PC-3 (cell line): ENCODE results near the gene VWC2. TPM values are rescaled to one million over a fixed set of nuclear protein-coding genes. Genes with fewer than 3 reads are reported as not detected.
A peak's percentile ranks its signal among the peaks of the same experiment; 100 is the strongest.

Experiments
- ATAC-seq: fragments of 200-7000 bp; cut with Tn5 transposase; 2 replicates; pipeline ENCODE4 v1.9.1; 2020; ENCODE audit warnings: mild to moderate bottlenecking, moderate library complexity
- BruUV-seq: library from RNA; stranded (reverse); fragments of 400-500 nt; replicated peaks from 2 replicates; lab custom pipeline; 2021; lab: Mats Ljungman, UMichigan
- CTCF ChIA-PET: fragments of 300-600 bp; sonication (Branson Sonifier 250); formaldehyde crosslinking; loops from one replicate; lab custom pipeline; 2022; ENCODE audit warnings: antibody characterized with exemption; lab: Charles Lee
- POLR2A ChIA-PET: fragments of 300-600 bp; sonication (Branson Sonifier 250); formaldehyde crosslinking; loops from one replicate; lab custom pipeline; 2022; ENCODE audit warnings: antibody characterized with exemption; ENCODE audit not compliant: unreplicated experiment; lab: Charles Lee
- DNase-seq: peaks from one replicate; pipeline ENCODE4 v3.0.0-alpha.2; 2015
- H2AFZ ChIP-seq: fragments of 300-600 bp; sonication (generic); 2 replicates; pipeline ENCODE4 v1.6.0; 2016; ENCODE audit warnings: antibody characterized with exemption, low read length
- H3F3A ChIP-seq: fragments of 300-600 bp; sonication (generic); one replicate; pipeline ENCODE4 v1.6.0; 2017; ENCODE audit warnings: antibody characterized with exemption, low read length, control low read depth, mild to moderate bottlenecking; ENCODE audit not compliant: unreplicated experiment
- H3K27ac ChIP-seq: fragments of 300-600 bp; sonication (generic); 2 replicates; pipeline ENCODE4 v1.5.1; 2016; ENCODE audit warnings: mild to moderate bottlenecking, low read length
- H3K27me3 ChIP-seq: fragments of 300-600 bp; sonication (generic); 2 replicates; pipeline ENCODE4 v1.6.1; 2016; ENCODE audit warnings: low read length, mixed read lengths
- H3K36me3 ChIP-seq: fragments of 300-600 bp; sonication (generic); 2 replicates; pipeline ENCODE4 v1.6.1; 2016; ENCODE audit warnings: low read depth, mixed run types, low read length, mixed read lengths
- H3K4me1 ChIP-seq: fragments of 300-600 bp; sonication (generic); 2 replicates; pipeline ENCODE4 v1.5.1; 2016; ENCODE audit warnings: low read length; ENCODE audit not compliant: insufficient read depth
- H3K4me2 ChIP-seq: fragments of 300-600 bp; sonication (generic); 2 replicates; pipeline ENCODE4 v1.6.0; 2016; ENCODE audit warnings: low read length
- H3K4me3 ChIP-seq: fragments of 300-600 bp; sonication (generic); 2 replicates; pipeline ENCODE4 v1.5.1; 2016; ENCODE audit warnings: mild to moderate bottlenecking, low read length, mixed read lengths
- H3K79me2 ChIP-seq: fragments of 300-600 bp; sonication (generic); 2 replicates; pipeline ENCODE4 v1.6.1; 2017; ENCODE audit warnings: low read length, mixed read lengths
- H3K9ac ChIP-seq: fragments of 300-600 bp; sonication (generic); 2 replicates; pipeline ENCODE4 v1.6.0; 2016; ENCODE audit warnings: mild to moderate bottlenecking, low read length
- H3K9me2 ChIP-seq: fragments of 300-600 bp; sonication (generic); replicated peaks from 2 replicates; pipeline ENCODE4 v1.6.1; 2016; ENCODE audit warnings: mixed run types, low read length, mixed read lengths
- H3K9me3 ChIP-seq: fragments of 300-600 bp; sonication (generic); 2 replicates; pipeline ENCODE4 v1.6.1; 2016; ENCODE audit warnings: low read length, mixed read lengths
- H4K20me1 ChIP-seq: fragments of 300-600 bp; sonication (generic); 2 replicates; pipeline ENCODE4 v1.6.1; 2016; ENCODE audit warnings: low read length, mixed read lengths
- EZH2 ChIP-seq: fragments of 300-600 bp; sonication (generic); IDR thresholded peaks from one replicate; pipeline ENCODE4 v1.6.1; 2017; ENCODE audit warnings: antibody characterized with exemption, mild to moderate bottlenecking, low read length; ENCODE audit not compliant: unreplicated experiment
- EZH2phosphoT487 ChIP-seq: fragments of 300-600 bp; sonication (generic); IDR thresholded peaks from 2 replicates; pipeline ENCODE4 v1.6.1; 2018; ENCODE audit warnings: mild to moderate bottlenecking, antibody characterized with exemption, low read length, borderline replicate concordance
- intact Hi-C: fragments of 100-400 bp; cut with micrococcal nuclease; formaldehyde crosslinking; loops from 2 replicates; pipeline ENCODE4 v1.9.0; 2023
- total RNA-seq: library from RNA; depleted of rRNA; stranded (reverse); fragments of >200 nt; gene quantifications from 2 replicates; pipeline ENCODE4 v1.2.3, GENCODE V29; 2014
- TF ChIP-seq, protein P1 (sequence below): fragments of 300-600 bp; sonication (generic); conservative IDR thresholded peaks from 2 replicates; pipeline ENCODE4 v1.5.1; 2017; ENCODE audit warnings: antibody characterized with exemption, low read depth, mild to moderate bottlenecking, low read length

Gene VWC2
- total RNA-seq, 1 experiment from 2014 or later: not detected

DNA sequence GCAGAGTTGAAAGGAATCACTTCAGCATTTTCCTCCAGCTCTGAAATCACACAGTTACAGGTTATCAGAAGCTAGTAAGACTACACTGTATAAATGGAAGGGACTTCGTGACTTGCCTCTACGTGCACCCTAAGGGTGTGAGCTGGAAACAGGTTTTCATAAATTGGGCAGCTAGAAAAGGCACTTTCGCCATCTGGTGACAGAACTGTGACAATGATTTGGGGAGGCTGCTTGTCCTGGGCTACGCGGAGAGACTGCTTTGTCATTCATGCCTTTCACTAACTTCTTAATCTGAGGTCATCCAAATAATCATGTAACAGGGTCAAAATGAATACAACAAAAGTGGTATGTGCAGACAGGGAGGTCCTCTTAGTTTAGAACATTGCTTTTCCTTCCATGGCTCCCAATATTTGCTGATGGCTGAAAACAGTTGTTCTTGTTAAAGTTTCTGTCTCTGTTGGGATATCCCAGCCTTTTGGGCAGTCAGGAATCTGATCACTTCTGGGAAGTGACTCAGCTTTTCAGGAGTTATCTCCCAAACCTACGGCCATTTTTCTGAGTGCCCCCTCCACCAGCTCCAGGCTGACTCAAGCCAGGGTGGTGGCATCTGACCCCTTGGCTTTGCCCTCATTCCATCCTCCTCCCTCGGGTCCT lies 17.8 kb downstream of the VWC2 start:
- Histone ChIP-seq H3K27me3 (peaks cover 34% of the 10 kb centered on the region), H3K9me3 (no peaks in the 10 kb centered on the region), H3K36me3 (no peaks in the 10 kb centered on the region), H3K9ac (no peak overlapping the region), H3K4me1 (no peaks in the 10 kb centered on the region), H4K20me1 (no peaks in the 10 kb centered on the region), H3F3A (no peaks in the 10 kb centered on the region), H2AFZ (no peak overlapping the region), H3K79me2 (no peaks in the 10 kb centered on the region), H3K4me2 (no peak overlapping the region), H3K27ac (no peak overlapping the region), H3K4me3 (no peak overlapping the region), H3K9me2 (no peaks in the 10 kb centered on the region)
- DNase-seq: peak; percentile 58
- intact Hi-C loops: no loop called here
- ChIA-PET POLR2A (no interaction called here), CTCF (no interaction called here)
- peak; percentile 64; the same call in 1 of the 2 replicates for ATAC-seq
- TF ChIP-seq EZH2phosphoT487 (no peak), EZH2 (no peak)
- TF ChIP-seq, protein P1, sequence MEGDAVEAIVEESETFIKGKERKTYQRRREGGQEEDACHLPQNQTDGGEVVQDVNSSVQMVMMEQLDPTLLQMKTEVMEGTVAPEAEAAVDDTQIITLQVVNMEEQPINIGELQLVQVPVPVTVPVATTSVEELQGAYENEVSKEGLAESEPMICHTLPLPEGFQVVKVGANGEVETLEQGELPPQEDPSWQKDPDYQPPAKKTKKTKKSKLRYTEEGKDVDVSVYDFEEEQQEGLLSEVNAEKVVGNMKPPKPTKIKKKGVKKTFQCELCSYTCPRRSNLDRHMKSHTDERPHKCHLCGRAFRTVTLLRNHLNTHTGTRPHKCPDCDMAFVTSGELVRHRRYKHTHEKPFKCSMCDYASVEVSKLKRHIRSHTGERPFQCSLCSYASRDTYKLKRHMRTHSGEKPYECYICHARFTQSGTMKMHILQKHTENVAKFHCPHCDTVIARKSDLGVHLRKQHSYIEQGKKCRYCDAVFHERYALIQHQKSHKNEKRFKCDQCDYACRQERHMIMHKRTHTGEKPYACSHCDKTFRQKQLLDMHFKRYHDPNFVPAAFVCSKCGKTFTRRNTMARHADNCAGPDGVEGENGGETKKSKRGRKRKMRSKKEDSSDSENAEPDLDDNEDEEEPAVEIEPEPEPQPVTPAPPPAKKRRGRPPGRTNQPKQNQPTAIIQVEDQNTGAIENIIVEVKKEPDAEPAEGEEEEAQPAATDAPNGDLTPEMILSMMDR: peak; percentile 63
- BruUV-seq: no TSS peak

DNA sequence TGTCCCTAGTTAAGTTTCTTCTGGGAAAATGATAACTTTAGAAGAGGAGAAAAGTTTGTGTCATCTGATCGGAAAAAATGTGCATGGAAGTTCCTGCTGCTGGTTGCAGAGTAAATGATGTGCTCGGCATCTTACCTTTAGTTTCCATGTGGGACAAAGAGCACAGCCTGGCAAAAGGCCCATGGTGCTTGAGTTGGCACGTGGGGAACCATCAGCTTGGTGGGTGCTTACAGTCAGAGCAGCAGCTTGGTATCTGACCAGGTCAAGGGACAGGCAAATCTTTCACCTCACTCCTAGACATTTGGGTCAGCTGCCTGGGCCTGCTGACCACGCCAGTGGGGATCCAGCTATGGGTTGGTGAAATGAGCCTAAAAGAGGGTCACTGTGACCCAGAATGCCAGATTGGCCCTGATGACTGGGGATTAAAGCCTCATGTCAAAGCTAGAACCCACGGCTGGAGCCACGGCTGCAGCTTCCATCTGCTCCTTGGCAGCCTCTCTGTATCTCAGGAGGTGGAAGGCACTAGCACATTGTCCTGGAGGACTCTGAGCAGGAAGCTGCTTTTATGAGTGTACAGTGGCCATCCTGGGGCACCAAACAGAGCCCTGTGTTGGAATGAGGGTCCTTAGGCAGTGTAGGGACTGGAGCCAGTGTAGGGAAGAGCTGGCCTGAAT lies 24.7 kb downstream of the VWC2 start:
- peaks cover 20% of the 10 kb centered on the region for H3K27me3 ChIP-seq
- POLR2A ChIA-PET: no interaction called here
- no peak overlapping the region for H3K27ac ChIP-seq
- H2AFZ ChIP-seq: no peak overlapping the region
- TF ChIP-seq EZH2: no peak
- no peak for TF ChIP-seq EZH2phosphoT487
- TF ChIP-seq, protein P1: no peak
- intact Hi-C loops: no loop called here
- no peak overlapping the region for H3K4me3 ChIP-seq
- H3K9me2 ChIP-seq: no peaks in the 10 kb centered on the region
- BruUV-seq: no TSS peak
- no peaks in the 10 kb centered on the region for H3F3A ChIP-seq
- no peaks in the 10 kb centered on the region for H3K4me1 ChIP-seq
- no peaks in the 10 kb centered on the region for H3K79me2 ChIP-seq
- H3K36me3 ChIP-seq: no peaks in the 10 kb centered on the region
- ATAC-seq (no peak), DNase-seq (no peak)
- H3K9ac ChIP-seq: no peak overlapping the region
- H3K4me2 ChIP-seq: no peak overlapping the region
- no peaks in the 10 kb centered on the region for H4K20me1 ChIP-seq
- CTCF ChIA-PET: no interaction called here
- no peaks in the 10 kb centered on the region for H3K9me3 ChIP-seq

DNA sequence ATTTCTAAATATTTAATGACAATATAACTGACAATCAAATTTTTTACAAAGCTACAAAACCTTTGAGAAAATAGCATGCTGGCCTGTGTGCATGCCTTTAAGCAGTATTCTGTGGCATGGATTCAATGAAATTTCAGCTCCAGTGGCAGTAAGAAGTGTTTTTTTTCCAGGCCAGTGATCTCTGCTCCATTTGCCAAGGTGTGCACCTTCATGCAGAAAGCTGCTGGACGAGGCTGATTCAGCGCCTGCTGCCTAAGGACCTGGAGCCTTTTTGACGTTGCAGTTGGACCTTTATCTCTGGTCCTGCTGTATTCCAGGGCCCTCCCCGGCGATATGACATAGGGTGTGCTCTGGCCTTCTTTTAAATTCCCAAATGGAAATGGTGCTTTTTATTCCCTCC lies 26.6 kb downstream of the VWC2 start:
- no peaks in the 10 kb centered on the region for H3K4me1 ChIP-seq
- H3K4me3 ChIP-seq: no peak overlapping the region
- DNase-seq (no peak), ATAC-seq (no peak)
- intact Hi-C loops: no loop called here
- no peaks in the 10 kb centered on the region for H3K36me3 ChIP-seq
- no peak overlapping the region for H3K27ac ChIP-seq
- ChIA-PET CTCF (no interaction called here), POLR2A (no interaction called here)
- no peaks in the 10 kb centered on the region for H3K9me2 ChIP-seq
- H3K9me3 ChIP-seq: no peaks in the 10 kb centered on the region
- H3K4me2 ChIP-seq: no peak overlapping the region
- no peak overlapping the region for H3K9ac ChIP-seq
- peaks cover 34% of the 10 kb centered on the region for H3K27me3 ChIP-seq
- no TSS peak for BruUV-seq
- no peaks in the 10 kb centered on the region for H4K20me1 ChIP-seq
- H3K79me2 ChIP-seq: no peaks in the 10 kb centered on the region
- H3F3A ChIP-seq: no peaks in the 10 kb centered on the region
- no peak overlapping the region for H2AFZ ChIP-seq
- TF ChIP-seq, protein P1: no peak
- TF ChIP-seq EZH2 (no peak), EZH2phosphoT487 (no peak)
